Renal cortical epithelial cell (primary cell): ENCODE data around the gene KRT4. TPM values are rescaled to one million over a fixed set of nuclear protein-coding genes. Genes with fewer than 3 reads are reported as not detected.

Experiments used
- DNase-seq: peaks from one replicate; pipeline ENCODE4 v3.0.0-alpha.2; 2011; ENCODE audit warnings: low read depth
- total RNA-seq: library from RNA; depleted of rRNA; stranded (reverse); fragments of >200 nt; gene quantifications from 2 replicates; pipeline ENCODE4 v1.2.3, GENCODE V29; 2014

Gene KRT4
- total RNA-seq, 1 donor from 2014 or later = not detected

GRCh38 chr12:52792185-52793029, 21.5 kb downstream of the KRT4 start:
- DNase-seq = no peak

GRCh38 chr12:52791271-52792184, 22.4 kb downstream of the KRT4 start:
- no peak for DNase-seq

DNA sequence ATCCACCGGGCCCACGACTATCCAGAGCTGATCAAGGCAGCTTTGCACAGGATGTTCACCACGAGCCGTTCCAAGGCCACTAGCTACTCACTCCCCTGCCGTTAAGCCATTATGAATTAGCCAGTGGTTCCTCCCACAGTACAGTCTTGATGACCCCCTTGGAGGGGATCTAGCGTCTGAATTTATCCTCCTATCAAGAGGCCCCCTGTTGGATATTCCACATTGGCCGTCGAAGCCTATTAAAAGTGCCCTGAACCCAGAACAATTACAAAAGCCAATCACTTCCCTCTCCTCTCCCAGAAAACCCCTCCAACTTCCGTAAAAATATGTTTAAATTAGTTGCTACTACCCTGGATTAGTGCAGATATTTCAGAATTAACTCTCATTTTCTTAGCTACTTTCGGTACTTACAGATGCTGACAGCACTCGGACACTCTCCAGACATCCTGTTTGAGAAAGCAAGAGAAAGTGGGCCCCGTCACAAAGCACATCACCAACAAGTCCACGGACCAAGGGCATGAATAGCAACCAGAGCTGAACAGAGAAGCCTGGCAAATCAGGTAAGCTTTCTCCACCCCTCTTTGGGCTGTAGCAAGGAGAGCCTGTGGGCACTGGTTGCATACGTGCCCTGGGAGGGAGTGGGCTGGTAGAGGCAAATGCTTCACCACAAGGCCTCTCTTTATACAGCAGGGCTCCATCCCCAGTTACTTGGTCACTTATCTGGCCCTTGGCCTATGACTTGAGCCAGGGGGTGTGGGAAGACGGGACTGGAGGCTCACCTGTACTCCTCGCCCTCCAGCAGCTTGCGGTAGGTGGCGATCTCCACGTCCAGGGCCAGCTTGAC, 23.3 kb downstream of the KRT4 start:
- DNase-seq = no peak

GRCh38 chr12:52789637-52790426, 24.1 kb downstream of the KRT4 start:
- DNase-seq = no peak

GRCh38 chr12:52788876-52789636, 24.9 kb downstream of the KRT4 start:
- DNase-seq = no peak

DNA sequence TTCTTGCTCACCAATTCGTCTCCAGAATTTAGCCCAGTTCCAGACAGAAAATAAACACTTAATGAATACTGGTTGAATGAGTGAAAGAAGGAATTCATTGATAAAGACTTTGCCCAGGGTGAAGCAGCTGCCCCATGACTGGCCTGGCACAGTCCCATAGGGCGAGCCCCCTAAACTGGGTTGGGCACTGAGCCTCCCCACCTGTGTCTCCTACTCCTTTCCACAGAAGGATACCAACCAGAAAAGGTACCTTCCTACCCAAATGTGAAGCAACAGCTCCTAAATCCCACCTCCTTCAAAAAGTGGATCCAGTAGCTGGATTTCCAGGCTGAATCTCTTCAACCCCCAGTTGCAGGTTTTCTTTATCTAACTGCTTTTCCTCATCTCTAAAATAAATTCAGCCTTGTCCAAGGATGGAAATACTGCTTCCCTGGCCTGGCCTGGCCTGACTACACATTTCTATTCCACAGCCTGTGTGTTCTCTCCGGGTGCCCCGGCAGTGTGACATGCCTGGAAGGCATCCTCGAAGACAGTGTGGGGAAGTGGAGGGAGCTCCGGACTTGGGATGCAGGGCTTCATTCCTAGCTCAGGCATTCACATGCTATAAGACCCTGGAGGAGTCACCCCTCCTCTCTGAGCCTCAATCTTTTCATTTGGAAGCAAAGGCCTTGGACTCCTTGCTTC, 25.6 kb downstream of the KRT4 start:
- DNase-seq = no peak

DNA sequence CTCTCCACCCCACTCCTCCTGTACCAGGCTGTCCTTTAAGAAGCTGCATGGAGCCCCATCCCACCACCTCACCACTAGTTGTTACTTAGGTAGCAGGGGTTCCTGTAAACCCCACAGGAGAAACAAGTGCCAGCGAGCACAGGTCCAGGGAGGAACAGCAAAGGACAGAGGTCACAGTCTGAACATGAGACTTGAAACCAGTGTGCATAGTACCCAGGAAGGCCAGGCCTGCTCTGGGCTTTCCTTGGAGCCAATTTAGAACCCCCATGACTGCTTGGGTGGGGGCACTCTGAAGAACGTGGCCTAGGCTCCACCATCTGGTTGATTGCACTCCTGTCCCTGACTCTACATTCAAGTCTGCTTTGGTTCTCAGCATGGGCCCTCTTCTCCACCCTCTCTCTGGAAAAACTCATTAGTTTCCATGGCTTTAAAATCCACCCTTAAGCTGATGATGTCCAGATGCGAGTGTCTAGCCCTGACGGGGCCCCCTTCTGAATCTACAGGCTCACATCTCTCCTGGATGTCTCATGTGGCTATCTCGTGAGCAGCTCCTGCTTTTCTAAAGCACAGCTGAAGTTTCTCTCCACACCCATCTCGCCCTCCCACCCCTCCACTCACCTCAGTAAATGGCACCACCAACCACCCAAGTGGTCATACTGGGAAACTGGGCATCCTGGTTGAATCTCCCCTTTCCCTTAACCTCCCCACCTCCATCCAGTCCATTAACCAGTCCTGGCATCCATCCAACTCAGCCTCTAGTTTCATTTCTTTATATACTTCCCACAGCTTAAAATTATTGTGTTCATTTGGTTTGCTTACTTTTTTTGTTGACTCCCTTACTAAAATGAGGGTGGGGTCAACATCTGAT, 26.4 kb downstream of the KRT4 start:
- DNase-seq = no peak

GRCh38 chr12:52784909-52785308, 29.0 kb downstream of the KRT4 start:
- DNase-seq = no peak

DNA sequence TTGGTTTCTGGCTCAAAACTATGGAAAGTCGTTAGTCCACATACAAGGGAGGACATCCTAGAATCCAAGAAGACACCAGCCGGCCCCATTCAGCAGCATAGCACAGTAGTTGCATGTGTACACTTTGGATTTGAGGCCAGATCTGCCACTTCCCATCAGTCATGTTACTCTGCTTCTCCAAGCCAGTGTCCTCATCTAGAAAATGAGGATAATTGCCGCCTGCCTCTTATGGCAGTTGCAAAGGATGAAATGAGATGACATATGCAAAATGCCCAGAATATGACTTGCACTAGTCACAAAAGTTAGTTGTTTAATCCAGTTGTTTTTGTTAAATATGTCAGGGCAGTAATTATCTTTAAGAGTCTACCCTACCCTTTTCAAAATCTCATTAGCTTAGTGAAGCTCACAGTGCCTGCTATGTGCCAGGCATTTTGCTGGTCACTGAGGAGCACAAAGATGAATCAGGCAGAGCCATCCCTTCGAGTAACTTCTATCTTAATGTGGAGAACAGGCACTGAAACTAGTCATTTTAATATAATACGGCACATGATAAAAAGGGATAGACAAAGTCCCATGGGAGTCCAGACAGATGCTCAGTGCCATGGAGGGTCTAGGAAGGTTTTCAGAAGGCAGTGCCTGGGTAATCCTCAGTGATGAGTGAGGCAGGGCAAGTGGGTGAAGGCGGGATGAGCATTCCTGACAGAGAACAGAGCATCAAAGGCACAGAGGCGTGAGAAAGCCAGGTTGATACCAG, 30.2 kb downstream of the KRT4 start:
- DNase-seq = no peak

- no peak for DNase-seq
These were observed 31.4 kb downstream of the KRT4 start for GRCh38 chr12:52782502-52782901.

GRCh38 chr12:52781399-52782082, 32.4 kb downstream of the KRT4 start:
- DNase-seq = no peak

DNA sequence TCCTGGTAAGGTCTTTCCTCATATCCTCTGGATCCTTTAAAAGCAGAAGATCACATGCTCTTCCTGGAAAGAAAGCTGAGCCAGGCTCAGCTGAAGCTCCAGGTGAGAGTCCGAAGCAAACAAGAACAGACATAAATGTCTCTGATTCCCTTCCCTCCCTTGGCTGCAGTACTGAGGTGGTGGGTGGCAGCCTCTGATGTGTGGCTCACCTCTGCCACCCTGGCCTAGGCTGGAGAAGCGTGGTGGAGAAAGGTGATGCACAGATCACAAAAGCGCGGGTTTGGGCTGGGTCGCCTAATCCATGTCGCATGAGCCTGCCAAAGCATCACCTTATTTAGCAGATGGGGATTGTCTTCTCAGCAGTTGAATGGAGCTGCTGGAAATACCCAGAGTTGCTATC, 34.0 kb downstream of the KRT4 start:
- DNase-seq = no peak

GRCh38 chr12:52778833-52779232, 35.1 kb downstream of the KRT4 start:
- no peak for DNase-seq

DNA sequence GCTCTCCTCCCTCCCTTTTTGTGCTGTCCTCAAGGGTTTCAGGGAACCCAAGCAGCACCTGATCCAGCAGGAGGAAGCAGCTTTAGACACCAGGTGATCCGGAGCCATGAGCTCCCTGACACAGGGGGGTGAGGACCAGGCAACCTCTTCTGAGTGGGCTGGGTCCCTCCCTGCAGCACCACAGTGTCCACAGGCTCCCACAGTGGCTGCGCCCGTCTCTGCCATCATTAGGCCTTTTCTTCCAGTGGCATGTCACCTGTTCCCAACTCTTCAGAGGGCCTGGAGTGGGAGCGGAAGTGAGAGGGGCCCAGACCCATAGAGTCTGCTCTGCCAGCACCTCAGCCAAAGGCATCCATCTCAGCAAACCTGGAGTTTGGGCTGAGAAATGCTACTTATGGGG, 36.4 kb downstream of the KRT4 start:
- DNase-seq = no peak

DNA sequence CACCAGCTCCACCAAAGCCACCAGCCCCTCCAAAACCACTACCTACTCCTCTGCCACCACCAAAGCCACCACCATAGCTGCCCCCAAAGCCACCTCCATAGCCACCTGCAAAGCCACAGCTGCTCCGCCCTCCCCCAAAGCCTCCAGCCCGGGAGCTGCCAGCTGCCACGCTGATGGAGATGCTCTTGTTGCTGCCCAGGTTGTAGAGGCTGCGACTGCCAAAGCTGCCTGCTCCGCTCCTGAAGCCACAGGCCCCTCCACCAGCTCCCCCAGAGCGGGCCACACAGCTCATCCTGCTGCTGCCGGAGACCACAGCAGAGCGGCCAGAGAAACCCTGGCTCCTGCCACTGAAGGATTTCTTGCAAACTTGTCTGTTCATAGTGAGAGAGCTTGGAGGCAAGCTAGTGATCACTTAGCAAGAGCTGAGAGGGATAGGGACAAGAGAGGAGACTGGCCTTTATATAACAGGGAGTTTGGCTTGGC, 37.0 kb downstream of the KRT4 start, which contains the start of gene KRT76:
TSS of gene KRT76 (minus strand) at position 433 of the 483 bp plus-strand sequence. CDS start at position 379, 54 bp downstream.
- DNase-seq = no peak

GRCh38 chr12:52776435-52776834, 37.5 kb downstream of the KRT4 start:
- DNase-seq = no peak

DNA sequence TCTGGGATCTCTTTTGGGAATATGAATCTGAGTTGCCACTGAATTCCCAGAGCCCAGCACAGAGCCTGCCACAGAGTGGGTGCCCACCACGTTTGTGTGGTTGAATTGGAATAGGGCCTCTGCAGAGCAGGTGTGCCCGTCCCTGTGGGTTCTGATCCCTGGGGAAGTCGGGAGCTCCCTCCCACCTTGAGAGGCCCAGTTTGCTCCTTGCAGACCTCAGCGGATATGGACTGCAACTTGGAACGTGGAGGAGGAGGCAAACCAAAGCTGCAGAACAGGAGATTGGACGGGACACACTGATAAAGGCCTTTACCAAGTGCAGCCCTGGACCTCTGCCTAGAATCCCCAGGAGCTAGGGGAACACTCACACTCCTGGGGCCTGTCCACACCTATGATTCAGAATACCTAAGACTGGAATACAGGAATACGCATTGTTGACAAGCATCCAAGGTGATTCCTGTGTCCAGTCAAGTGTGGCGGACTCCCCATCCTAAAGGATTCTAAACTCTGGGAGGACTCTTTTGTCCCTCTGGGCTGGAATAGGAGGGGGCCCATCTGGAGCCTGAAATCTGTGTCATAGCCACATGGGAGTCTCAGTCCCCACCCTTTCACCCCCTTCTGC, 39.2 kb downstream of the KRT4 start:
- DNase-seq = peak; percentile 11
